ENCODE results near the gene ITPK1. TPM values are rescaled to one million over a fixed set of nuclear protein-coding genes. Genes with fewer than 3 reads are reported as not detected.

Gene ITPK1
- total RNA-seq, 1 experiment from 2014 or later: 60.1 TPM

GRCh38 chr14:92990456-92991430 is 125.0 kb downstream of the ITPK1 start:
- ChIA-PET CTCF (no interaction called here), POLR2A (interaction anchor here (0.6 kb wide), 1 partner anchor 148 kb away, joined by 3 read pairs; no protein-coding TSS in a partner anchor)
- H3K4me3 ChIP-seq (ENCODE audit: low read depth, low read length): no peak overlapping the region
- no peak for TF ChIP-seq CTCF (IDR thresholded peaks at IDR 0.05; ENCODE audit: insufficient read depth in 1 of 2, low read depth in 1 of 2, low read length in 1 of 2, severe bottlenecking in 1 of 2, unreplicated experiment in 1 of 2)
- intact Hi-C loops (cut with micrococcal nuclease; ENCODE audit: unreplicated experiment): no loop called here
- H3K27me3 Mint-ChIP-seq (ENCODE audit: insufficient read depth, unreplicated experiment): no peaks in the 10 kb centered on the region
- no peaks in the 10 kb centered on the region for H3K4me1 ChIP-seq
- no peaks in the 10 kb centered on the region for H3K27me3 ChIP-seq (replicated peaks; ENCODE audit: control insufficient read depth, insufficient read depth, low read length)
- BruUV-seq (replicated peaks): no TSS peak
- H3K27ac Mint-ChIP-seq (ENCODE audit: unreplicated experiment): no peak overlapping the region
- H3K36me3 Mint-ChIP-seq (ENCODE audit: insufficient read depth, unreplicated experiment): peaks cover 6% of the 10 kb centered on the region
- H3K36me3 ChIP-seq (ENCODE audit: control insufficient read depth, insufficient read depth, low read length): peaks cover 2% of the 10 kb centered on the region
- no peaks in the 10 kb centered on the region for H3K9me3 ChIP-seq
- DNase-seq: no peak
- no peaks in the 10 kb centered on the region for H3K9me3 Mint-ChIP-seq (ENCODE audit: unreplicated experiment)
- no peak overlapping the region for H3K4me3 Mint-ChIP-seq (ENCODE audit: unreplicated experiment)
- H3K4me1 Mint-ChIP-seq (ENCODE audit: low read depth, unreplicated experiment): no peaks in the 10 kb centered on the region

- Histone ChIP-seq H3K9me3 (no peaks in the 10 kb centered on the region), H3K36me3 (ENCODE audit: control insufficient read depth, insufficient read depth, low read length) (peaks cover 2% of the 10 kb centered on the region), H3K4me3 (ENCODE audit: low read depth, low read length) (no peak overlapping the region), H3K4me1 (no peaks in the 10 kb centered on the region), H3K27me3 (replicated peaks; ENCODE audit: control insufficient read depth, insufficient read depth, low read length) (no peaks in the 10 kb centered on the region)
- BruUV-seq (replicated peaks): no TSS peak
- Mint-ChIP-seq H3K27ac (ENCODE audit: unreplicated experiment) (no peak overlapping the region), H3K27me3 (ENCODE audit: insufficient read depth, unreplicated experiment) (no peaks in the 10 kb centered on the region), H3K4me3 (ENCODE audit: unreplicated experiment) (no peak overlapping the region), H3K36me3 (ENCODE audit: insufficient read depth, unreplicated experiment) (peaks cover 6% of the 10 kb centered on the region), H3K4me1 (ENCODE audit: low read depth, unreplicated experiment) (no peaks in the 10 kb centered on the region), H3K9me3 (ENCODE audit: unreplicated experiment) (no peaks in the 10 kb centered on the region)
- no peak for DNase-seq
- no peak for TF ChIP-seq CTCF (IDR thresholded peaks at IDR 0.05; ENCODE audit: insufficient read depth in 1 of 2, low read depth in 1 of 2, low read length in 1 of 2, severe bottlenecking in 1 of 2, unreplicated experiment in 1 of 2)
- ChIA-PET POLR2A (no interaction called here), CTCF (no interaction called here)
- intact Hi-C loops (cut with micrococcal nuclease; ENCODE audit: unreplicated experiment): loop anchor here (2.0 kb wide), 1 partner anchor 64 kb away; no protein-coding TSS in a partner anchor
Observed at GRCh38 chr14:92988786-92989755, 126.7 kb downstream of the ITPK1 start.
